Right atrium auricular region (tissue), 2 donors: Measurements from ENCODE around the gene HSD3B7. TPM values are rescaled to one million over a fixed set of nuclear protein-coding genes. Genes with fewer than 3 reads are reported as not detected.

ENCODE experiments used
- DNase-seq: peaks from one replicate; pipeline ENCODE4 v3.0.0-alpha.2; 2019; ENCODE audit warnings: low spot score
- H3K27ac ChIP-seq, 2 donors: fragments of 200-600 bp; sonication (generic); 1 replicate in 1 of 2; 2 replicates in 1 of 2; pipeline ENCODE4 v1.5.1; 2016 to 2019
- H3K27me3 ChIP-seq, 2 donors: fragments of 200-600 bp; sonication (generic); one replicate each; pipeline versions ENCODE4 v1.5.1 to v1.6.0; 2017 to 2019
- H3K36me3 ChIP-seq: fragments of 200-600 bp; sonication (generic); one replicate; pipeline ENCODE4 v1.5.1; 2016
- H3K4me1 ChIP-seq, 2 donors: fragments of 200-600 bp; sonication (generic); one replicate each; pipeline versions ENCODE4 v1.5.1 to v1.6.0; 2017 to 2019
- H3K4me3 ChIP-seq, 2 donors: fragments of 200-600 bp; sonication (generic); 1 replicate in 1 of 2; 2 replicates in 1 of 2; pipeline ENCODE4 v1.5.1; 2017 to 2019; ENCODE audit warnings: mild to moderate bottlenecking in 1 of 2, moderate library complexity in 1 of 2
- H3K9me3 ChIP-seq, 2 donors: fragments of 200-600 bp; sonication (generic); one replicate each; pipeline ENCODE4 v1.5.1; 2019
- total RNA-seq, 2 donors: library from RNA; depleted of rRNA; stranded (reverse); fragments of >200 nt; gene quantifications; one replicate each; pipeline ENCODE4 v1.1.0, GENCODE V29; 2016
- TF ChIP-seq, protein P1 (sequence below), 2 donors: fragments of 200-600 bp; sonication (generic); IDR thresholded peaks; one replicate each; pipeline ENCODE4 v1.5.1; 2019; ENCODE audit warnings: antibody characterized with exemption in 2 of 2

Gene HSD3B7
- total RNA-seq, 2 donors from 2014 or later, result 6.0 to 8.5 TPM

GRCh38 chr16:30998852-30999761 is 14.1 kb downstream of the HSD3B7 start:
- H3K4me3 ChIP-seq, result no peak overlapping the region
- H3K27ac ChIP-seq, result peak overlapping the region; percentile 68 to 71
- H3K36me3 ChIP-seq, result no peaks in the 10 kb centered on the region
- H3K9me3 ChIP-seq, result no peaks in the 10 kb centered on the region
- TF ChIP-seq, protein P1, sequence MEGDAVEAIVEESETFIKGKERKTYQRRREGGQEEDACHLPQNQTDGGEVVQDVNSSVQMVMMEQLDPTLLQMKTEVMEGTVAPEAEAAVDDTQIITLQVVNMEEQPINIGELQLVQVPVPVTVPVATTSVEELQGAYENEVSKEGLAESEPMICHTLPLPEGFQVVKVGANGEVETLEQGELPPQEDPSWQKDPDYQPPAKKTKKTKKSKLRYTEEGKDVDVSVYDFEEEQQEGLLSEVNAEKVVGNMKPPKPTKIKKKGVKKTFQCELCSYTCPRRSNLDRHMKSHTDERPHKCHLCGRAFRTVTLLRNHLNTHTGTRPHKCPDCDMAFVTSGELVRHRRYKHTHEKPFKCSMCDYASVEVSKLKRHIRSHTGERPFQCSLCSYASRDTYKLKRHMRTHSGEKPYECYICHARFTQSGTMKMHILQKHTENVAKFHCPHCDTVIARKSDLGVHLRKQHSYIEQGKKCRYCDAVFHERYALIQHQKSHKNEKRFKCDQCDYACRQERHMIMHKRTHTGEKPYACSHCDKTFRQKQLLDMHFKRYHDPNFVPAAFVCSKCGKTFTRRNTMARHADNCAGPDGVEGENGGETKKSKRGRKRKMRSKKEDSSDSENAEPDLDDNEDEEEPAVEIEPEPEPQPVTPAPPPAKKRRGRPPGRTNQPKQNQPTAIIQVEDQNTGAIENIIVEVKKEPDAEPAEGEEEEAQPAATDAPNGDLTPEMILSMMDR (IDR thresholded peaks at IDR 0.05), result no peak
- no peaks in the 10 kb centered on the region for H3K27me3 ChIP-seq
- DNase-seq, result peak; percentile 69
- H3K4me1 ChIP-seq, result peaks cover 0 to 25% of the 10 kb centered on the region in 2 donors

DNA sequence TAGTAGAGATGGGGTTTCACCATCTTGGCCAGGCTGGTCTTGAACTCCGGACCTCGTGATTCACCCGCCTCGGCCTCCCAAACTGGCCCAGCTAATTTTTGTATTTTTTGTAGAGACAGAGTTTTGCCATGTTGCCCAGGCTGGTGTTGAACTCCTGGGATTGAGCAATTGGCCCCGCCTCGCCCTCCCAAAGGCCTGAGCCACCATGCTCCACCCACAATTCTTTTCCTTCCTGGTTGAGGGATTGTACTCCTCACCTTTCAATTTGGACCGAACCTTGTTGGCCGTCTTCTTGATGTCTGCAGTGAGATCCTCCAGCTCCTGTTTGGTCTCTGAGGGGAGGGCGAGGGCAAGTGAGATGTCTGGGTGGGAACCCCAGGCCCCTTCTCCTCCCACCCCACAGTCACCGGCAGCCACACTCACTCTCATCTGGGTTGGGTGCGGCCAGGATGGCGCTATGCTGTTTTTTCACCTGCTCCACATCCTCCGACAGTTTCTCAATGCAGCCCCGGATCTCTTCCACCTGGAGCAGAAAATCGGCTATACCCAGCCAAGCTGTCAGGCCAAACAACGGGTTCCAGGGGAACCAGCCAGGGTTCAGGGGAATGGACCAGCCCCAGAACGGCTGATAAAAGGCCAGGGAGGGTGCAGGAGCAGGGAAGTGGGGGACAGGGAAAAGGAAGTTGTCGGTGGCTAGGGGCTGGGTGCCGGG is 15.8 kb downstream of the HSD3B7 start:
- no peak for DNase-seq
- TF ChIP-seq, protein P1 (IDR thresholded peaks at IDR 0.05), result no peak
- Histone ChIP-seq H3K36me3 (no peaks in the 10 kb centered on the region), H3K27me3 (no peaks in the 10 kb centered on the region), H3K27ac (no peak overlapping the region), H3K4me3 (no peak overlapping the region), H3K9me3 (no peaks in the 10 kb centered on the region), H3K4me1 (peaks cover 0 to 25% of the 10 kb centered on the region in 2 donors)

DNA sequence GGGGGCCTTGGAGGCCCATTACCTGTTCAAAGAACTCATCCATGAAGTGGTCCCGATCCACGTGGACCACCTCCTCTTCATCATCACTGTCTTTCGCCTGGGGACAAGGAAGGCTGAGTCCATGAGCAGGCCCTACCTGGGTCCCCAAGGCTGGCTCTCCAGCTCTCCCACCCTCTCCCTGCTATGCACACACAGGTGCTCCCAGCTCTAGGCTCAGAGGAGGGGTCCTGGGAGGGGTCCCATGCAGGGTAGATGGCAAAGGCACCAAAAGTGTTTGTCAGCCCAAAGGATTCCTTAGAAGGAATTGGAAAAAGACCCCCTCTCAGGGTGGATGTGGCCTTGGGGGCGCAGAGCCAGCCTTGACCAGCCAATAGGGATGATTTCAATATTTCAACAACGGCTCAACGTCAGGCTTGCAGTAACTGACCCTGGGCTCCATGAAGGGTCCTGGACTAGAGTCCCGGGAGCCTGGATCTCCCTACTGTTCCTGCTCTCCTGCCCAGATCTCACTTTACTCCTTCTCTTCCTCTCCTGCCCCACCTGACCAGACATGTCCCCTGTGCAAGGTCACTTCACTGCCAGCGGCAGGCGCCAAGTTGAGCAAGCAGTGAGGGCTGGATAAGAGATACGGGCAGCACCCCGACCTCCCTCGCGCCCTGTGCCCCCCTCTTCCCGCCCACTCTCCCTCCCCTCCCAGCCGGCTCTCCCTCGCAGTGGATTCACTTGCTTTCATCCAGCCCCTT is 16.7 kb downstream of the HSD3B7 start:
- Histone ChIP-seq H3K27ac (no peak overlapping the region), H3K27me3 (no peaks in the 10 kb centered on the region), H3K4me1 (peaks cover 0 to 20% of the 10 kb centered on the region in 2 donors), H3K9me3 (no peaks in the 10 kb centered on the region), H3K36me3 (no peaks in the 10 kb centered on the region), H3K4me3 (no peak overlapping the region)
- TF ChIP-seq, protein P1 (IDR thresholded peaks at IDR 0.05), result no peak
- DNase-seq, result no peak

DNA sequence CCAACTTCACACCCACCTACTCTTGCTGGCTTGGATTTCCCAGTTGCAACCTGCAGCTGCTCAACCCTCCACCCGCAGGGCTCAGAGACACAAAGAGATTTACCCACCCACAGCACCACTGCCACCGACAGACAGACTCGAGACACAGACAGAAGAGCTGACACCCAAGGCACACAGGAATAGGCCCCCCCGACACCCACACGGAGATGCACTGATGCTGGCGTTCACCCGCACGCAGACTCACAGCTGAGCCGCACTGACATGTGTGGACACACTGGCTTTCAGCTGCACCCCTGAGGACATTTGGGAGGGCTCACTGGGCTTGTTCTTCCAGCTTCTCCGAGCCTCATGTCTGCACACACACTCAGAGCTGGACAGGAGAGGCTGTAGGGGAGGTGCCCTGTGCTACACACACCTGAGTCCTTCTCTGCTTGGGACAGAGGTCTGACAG is 17.3 kb downstream of the HSD3B7 start:
- H3K4me1 ChIP-seq, result peaks cover 0 to 15% of the 10 kb centered on the region in 2 donors
- H3K27ac ChIP-seq, result no peak overlapping the region
- DNase-seq, result no peak
- no peaks in the 10 kb centered on the region for H3K27me3 ChIP-seq
- no peak overlapping the region for H3K4me3 ChIP-seq
- H3K36me3 ChIP-seq, result no peaks in the 10 kb centered on the region
- TF ChIP-seq, protein P1 (IDR thresholded peaks at IDR 0.05), result no peak
- no peaks in the 10 kb centered on the region for H3K9me3 ChIP-seq

DNA sequence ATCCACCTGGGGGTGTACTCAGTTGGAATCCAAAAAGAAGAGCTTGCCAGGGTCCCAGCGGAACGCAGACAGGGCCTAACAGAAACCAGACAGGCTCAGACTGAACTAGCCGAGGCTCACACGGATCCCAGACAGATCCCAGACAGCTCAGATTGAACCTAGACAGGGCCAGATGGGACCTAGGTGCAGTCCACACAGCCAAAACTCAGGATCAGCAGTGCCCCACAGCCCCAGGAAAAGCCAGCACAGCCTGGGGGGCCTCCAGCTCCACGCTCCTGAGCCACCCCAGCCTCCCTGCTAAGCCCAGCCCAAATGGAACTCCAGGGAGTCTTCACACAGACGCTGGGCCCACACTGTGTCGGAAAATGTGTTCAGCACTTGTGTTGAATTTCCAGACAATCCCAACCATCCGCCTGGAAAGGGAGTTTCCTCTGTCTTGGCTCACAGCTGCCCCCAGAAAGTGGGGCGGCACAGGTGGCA is 17.9 kb downstream of the HSD3B7 start:
- Histone ChIP-seq H3K36me3 (no peaks in the 10 kb centered on the region), H3K4me3 (no peak overlapping the region), H3K9me3 (no peaks in the 10 kb centered on the region), H3K27me3 (no peaks in the 10 kb centered on the region), H3K4me1 (peaks cover 0 to 9% of the 10 kb centered on the region in 2 donors), H3K27ac (no peak overlapping the region)
- TF ChIP-seq, protein P1 (IDR thresholded peaks at IDR 0.05), result no peak
- DNase-seq, result no peak
